Measurements from ENCODE around the gene NPHS1. TPM values are rescaled to one million over a fixed set of nuclear protein-coding genes. Genes with fewer than 3 reads are reported as not detected.

NPHS1 gene
- total RNA-seq, 1 experiment from 2014 or later = not detected

- Histone ChIP-seq H3K4me2 (ENCODE audit: low read length) (peak overlapping the region; percentile 91), H4K20me1 (ENCODE audit: low read length) (no peaks in the 10 kb centered on the region), H3K9ac (ENCODE audit: low read length) (peak overlapping the region; percentile 91), H3K4me1 (ENCODE audit: insufficient read depth, low read length) (peaks cover 10% of the 10 kb centered on the region; the same call in 1 of the 2 replicates), H3K27ac (ENCODE audit: low read length) (peak overlapping the region; percentile 59), H3K27me3 (ENCODE audit: low read length) (no peaks in the 10 kb centered on the region), H3K9me2 (replicated peaks; ENCODE audit: low read length) (no peaks in the 10 kb centered on the region), H3K4me3 (ENCODE audit: low read length) (peak overlapping the region; percentile 95), H2AFZ (ENCODE audit: low read length) (peak overlapping the region; percentile 82), H3K79me2 (ENCODE audit: low read length) (peaks cover 19% of the 10 kb centered on the region), H3F3A (ENCODE audit: low read length, unreplicated experiment) (no peaks in the 10 kb centered on the region), H3K36me3 (ENCODE audit: low read depth, low read length) (no peaks in the 10 kb centered on the region), H3K9me3 (ENCODE audit: low read length) (no peaks in the 10 kb centered on the region)
- intact Hi-C loops (cut with micrococcal nuclease) = loop anchor here (2.0 kb wide), 1 partner anchor 31 kb away; no protein-coding TSS in a partner anchor
- DNase-seq = peak; percentile 69
- ChIA-PET POLR2A (ENCODE audit: unreplicated experiment) (no interaction called here), CTCF (no interaction called here)
- peak; percentile 75 for ATAC-seq
- no TSS peak for BruUV-seq (replicated peaks)
- TF ChIP-seq EZH2phosphoT487 (IDR thresholded peaks at IDR 0.05; ENCODE audit: borderline replicate concordance, low read length) (no peak), CTCF (conservative IDR thresholded peaks at IDR 0.05; ENCODE audit: low read depth, low read length) (no peak), EZH2 (IDR thresholded peaks at IDR 0.05; ENCODE audit: low read length, unreplicated experiment) (no peak)
These were observed 47.4 kb upstream of the NPHS1 start for GRCh38 chr19:35899547-35900214.

GRCh38 chr19:35898499-35898809 is 46.1 kb upstream of the NPHS1 start:
- no peak for ATAC-seq
- H3K27ac ChIP-seq (ENCODE audit: low read length) = no peak overlapping the region
- CTCF ChIA-PET = no interaction called here

GRCh38 chr19:35897706-35898451 is 45.6 kb upstream of the NPHS1 start:
- ChIA-PET POLR2A (ENCODE audit: unreplicated experiment) (no interaction called here), CTCF (no interaction called here)
- no peaks in the 10 kb centered on the region for H3K27me3 ChIP-seq (ENCODE audit: low read length)
- peak overlapping the region; percentile 95 for H3K4me3 ChIP-seq (ENCODE audit: low read length)
- ATAC-seq (no peak), DNase-seq (no peak)
- H3K36me3 ChIP-seq (ENCODE audit: low read depth, low read length) = no peaks in the 10 kb centered on the region
- intact Hi-C loops (cut with micrococcal nuclease) = loop anchor here (2.0 kb wide), 1 partner anchor 33 kb away; no protein-coding TSS in a partner anchor
- peak overlapping the region; percentile 91 for H3K4me2 ChIP-seq (ENCODE audit: low read length)
- H3K27ac ChIP-seq (ENCODE audit: low read length) = no peak overlapping the region
- no peaks in the 10 kb centered on the region for H3K9me3 ChIP-seq (ENCODE audit: low read length)
- peaks cover 19% of the 10 kb centered on the region for H3K79me2 ChIP-seq (ENCODE audit: low read length)
- H3K9ac ChIP-seq (ENCODE audit: low read length) = no peak overlapping the region
- no peaks in the 10 kb centered on the region for H3F3A ChIP-seq (ENCODE audit: low read length, unreplicated experiment)
- no TSS peak for BruUV-seq (replicated peaks)
- no peaks in the 10 kb centered on the region for H4K20me1 ChIP-seq (ENCODE audit: low read length)
- TF ChIP-seq EZH2phosphoT487 (IDR thresholded peaks at IDR 0.05; ENCODE audit: borderline replicate concordance, low read length) (no peak), EZH2 (IDR thresholded peaks at IDR 0.05; ENCODE audit: low read length, unreplicated experiment) (no peak), CTCF (conservative IDR thresholded peaks at IDR 0.05; ENCODE audit: low read depth, low read length) (no peak)
- no peaks in the 10 kb centered on the region for H3K9me2 ChIP-seq (replicated peaks; ENCODE audit: low read length)
- H3K4me1 ChIP-seq (ENCODE audit: insufficient read depth, low read length) = peaks cover 7% of the 10 kb centered on the region; the same call in 1 of the 2 replicates
- H2AFZ ChIP-seq (ENCODE audit: low read length) = no peak overlapping the region

More at GRCh38 chr19:35898499-35898809, 46.1 kb upstream of the NPHS1 start:
- intact Hi-C loops (cut with micrococcal nuclease) = loop anchor here (2.0 kb wide), 1 partner anchor 32 kb away; no protein-coding TSS in a partner anchor
- Histone ChIP-seq H3K4me3 (ENCODE audit: low read length) (peak overlapping the region; percentile 95), H4K20me1 (ENCODE audit: low read length) (no peaks in the 10 kb centered on the region), H3F3A (ENCODE audit: low read length, unreplicated experiment) (no peaks in the 10 kb centered on the region), H2AFZ (ENCODE audit: low read length) (peak overlapping the region; percentile 82), H3K27me3 (ENCODE audit: low read length) (no peaks in the 10 kb centered on the region), H3K4me1 (ENCODE audit: insufficient read depth, low read length) (peaks cover 10% of the 10 kb centered on the region; the same call in 1 of the 2 replicates), H3K36me3 (ENCODE audit: low read depth, low read length) (no peaks in the 10 kb centered on the region), H3K9me2 (replicated peaks; ENCODE audit: low read length) (no peaks in the 10 kb centered on the region), H3K4me2 (ENCODE audit: low read length) (peak overlapping the region; percentile 91), H3K79me2 (ENCODE audit: low read length) (peaks cover 19% of the 10 kb centered on the region), H3K9me3 (ENCODE audit: low read length) (no peaks in the 10 kb centered on the region), H3K9ac (ENCODE audit: low read length) (peak overlapping the region; percentile 91)
- BruUV-seq (replicated peaks) = no TSS peak
- TF ChIP-seq EZH2phosphoT487 (IDR thresholded peaks at IDR 0.05; ENCODE audit: borderline replicate concordance, low read length) = no peak
- POLR2A ChIA-PET (ENCODE audit: unreplicated experiment) = no interaction called here
- DNase-seq = no peak

Data from PC-3 (cell line).